SIG-M5 treated with dmso at 0.1 percent for 504 hours (cell line): ENCODE data around the gene IFITM2.

Experiments used
- DNase-seq: peaks from one replicate; lab custom pipeline; 2025; ENCODE audit not compliant: unreplicated experiment; lab: John Stamatoyannopoulos, UW

Gene IFITM2

GRCh38 chr11:307766-308708 lies at the start of gene IFITM2:
Gene IFITM2, plus strand, starts transcription at chr11:307816. Its CDS starts 377 bp downstream, at chr11:308193.
- DNase-seq = peak; percentile 83

- no peak for DNase-seq
These were observed 48.2 kb upstream of the IFITM2 start for GRCh38 chr11:259413-259812.

- DNase-seq = no peak
These were observed 46.0 kb upstream of the IFITM2 start for GRCh38 chr11:261624-262023.

DNA sequence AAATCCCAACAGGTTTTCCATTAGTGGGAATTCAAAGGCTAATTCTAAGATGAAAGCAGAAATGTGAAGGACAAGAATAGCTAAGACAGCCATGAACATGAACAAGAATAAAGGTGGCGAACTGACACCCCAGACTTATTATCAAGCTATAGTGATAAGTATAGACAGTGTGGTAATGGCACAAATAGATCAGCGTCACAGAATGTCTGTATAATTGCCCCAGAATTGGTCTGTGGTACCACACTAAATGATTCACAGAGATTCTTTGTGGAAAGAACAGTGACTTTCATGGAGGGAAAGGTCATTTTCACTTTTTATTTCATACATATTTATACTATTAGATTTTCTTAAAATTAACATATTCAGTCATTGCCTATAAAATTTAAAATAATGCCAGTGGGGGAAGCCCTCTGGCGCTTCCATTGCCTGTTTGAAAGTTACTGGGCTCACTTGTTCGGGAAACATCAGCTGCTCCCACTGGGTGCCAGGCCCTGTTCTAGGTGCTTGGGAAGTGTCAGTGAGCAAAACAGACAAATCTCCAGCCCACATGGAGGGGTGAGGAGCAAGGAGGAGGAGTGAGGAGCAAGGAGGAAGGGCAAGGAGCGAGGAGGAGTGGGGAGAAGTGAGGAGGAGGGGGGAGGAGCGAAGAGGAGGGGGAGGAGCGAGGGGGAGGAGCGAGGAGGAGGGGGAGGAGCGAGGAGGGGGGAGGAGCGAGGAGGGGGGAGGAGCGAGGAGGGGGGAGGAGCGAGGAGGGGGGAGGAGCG lies 40.8 kb upstream of the IFITM2 start:
- no peak for DNase-seq

DNA sequence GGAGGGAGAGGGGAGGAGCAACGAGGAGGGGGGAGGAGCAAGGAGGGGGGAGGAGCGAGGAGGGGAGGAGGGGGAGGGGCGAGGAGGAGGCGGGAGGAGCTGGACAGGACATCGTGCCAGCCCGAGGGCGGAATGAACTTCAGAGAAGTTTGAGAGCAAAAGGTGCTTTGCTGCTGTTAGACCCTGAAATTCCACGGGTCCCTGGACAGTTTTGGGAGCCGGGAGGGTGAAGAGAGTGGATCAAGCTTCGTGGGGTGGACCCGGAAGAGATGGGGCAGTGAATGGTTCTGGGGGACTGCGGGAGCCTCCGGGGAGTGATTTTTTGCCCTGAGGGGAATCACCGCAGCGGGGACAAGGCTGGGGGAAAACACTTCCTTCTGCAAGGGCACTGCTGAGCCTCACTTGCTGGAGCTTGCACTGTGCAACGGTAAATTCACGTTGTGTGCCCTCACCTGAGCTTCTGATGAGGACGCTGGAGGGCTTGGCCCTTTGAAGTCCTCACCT lies 40.1 kb upstream of the IFITM2 start:
- DNase-seq = no peak

GRCh38 chr11:268716-269145 lies 38.9 kb upstream of the IFITM2 start:
- peak; percentile 74 for DNase-seq

DNA sequence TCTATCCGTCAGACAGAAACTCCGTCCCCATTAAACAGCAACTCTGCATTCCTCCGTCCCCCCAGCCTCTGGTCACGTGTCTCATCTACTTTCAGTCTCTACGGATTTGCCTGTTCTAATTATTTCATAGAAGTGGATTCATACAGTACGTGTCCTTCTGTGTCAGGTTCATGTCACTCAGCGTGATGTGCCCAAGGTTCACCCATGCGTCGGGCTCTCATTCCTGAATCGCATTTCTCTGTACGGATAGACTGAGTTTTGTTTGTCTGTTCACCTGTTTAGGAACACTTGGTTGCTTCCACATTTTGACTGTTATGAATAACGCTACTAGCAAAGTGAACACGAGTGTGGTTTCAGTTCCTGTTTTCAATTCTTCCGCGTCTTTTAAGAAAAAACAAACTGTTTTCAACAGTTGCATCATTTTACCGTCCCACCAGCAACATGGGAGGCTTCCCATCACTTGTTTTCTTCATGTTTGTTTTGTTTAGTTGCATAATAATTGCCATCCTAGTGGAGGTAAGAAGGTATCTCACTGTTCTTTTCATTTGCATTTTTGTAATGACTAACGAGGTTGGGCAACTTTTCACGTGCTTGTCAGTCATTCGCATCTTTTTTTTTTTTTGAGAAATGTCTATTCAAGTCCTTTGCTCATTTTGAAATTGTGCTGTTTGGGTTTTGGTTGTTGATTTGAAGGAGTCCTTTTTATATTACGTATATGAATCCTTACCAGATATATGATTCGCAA lies 38.3 kb upstream of the IFITM2 start:
- peak; percentile 94 for DNase-seq

GRCh38 chr11:270451-271318 lies 36.9 kb upstream of the IFITM2 start:
- DNase-seq = no peak

DNA sequence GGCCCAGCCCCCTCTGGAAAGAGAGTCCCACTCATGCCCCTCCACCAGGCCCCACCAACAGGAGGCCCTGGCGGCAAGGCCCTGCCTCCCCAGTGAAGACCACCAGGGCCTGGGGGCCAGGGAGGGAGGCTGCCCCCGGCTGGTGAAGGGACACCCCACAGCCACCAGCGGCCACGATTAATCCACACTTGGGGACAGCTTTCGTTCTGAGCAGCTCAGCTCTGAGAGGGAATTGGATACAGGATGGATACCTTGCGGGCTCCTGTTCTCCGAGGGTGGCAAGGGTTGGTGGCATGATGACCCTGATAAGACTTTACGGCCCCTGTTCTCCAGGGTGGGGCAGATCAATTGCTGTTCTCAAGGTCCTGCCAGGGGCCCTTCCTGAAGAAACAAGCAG lies 36.3 kb upstream of the IFITM2 start:
- DNase-seq = no peak

GRCh38 chr11:272195-272930 lies 35.3 kb upstream of the IFITM2 start:
- no peak for DNase-seq

DNA sequence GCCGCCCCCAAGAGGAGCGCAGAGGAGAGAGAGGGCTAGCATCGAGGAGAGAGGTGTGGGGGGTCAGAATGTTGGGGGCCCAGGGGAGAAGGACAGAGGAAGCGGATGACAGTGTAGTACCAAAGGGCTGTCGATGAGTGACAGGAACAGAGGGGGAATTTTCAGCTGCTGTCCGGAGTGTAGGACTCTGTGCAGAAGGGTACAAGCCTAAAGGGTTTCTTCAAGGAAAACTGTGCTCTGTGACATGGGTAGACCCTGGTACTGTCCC lies 34.8 kb upstream of the IFITM2 start:
- no peak for DNase-seq

- no peak for DNase-seq
These were observed 31.4 kb upstream of the IFITM2 start for GRCh38 chr11:276219-276618.

GRCh38 chr11:278001-278951 lies 29.3 kb upstream of the IFITM2 start, which contains the start of gene NLRP6:
Gene NLRP6, plus strand, starts transcription at chr11:278407. Its CDS starts 163 bp downstream, at chr11:278570.
- DNase-seq = no peak

DNA sequence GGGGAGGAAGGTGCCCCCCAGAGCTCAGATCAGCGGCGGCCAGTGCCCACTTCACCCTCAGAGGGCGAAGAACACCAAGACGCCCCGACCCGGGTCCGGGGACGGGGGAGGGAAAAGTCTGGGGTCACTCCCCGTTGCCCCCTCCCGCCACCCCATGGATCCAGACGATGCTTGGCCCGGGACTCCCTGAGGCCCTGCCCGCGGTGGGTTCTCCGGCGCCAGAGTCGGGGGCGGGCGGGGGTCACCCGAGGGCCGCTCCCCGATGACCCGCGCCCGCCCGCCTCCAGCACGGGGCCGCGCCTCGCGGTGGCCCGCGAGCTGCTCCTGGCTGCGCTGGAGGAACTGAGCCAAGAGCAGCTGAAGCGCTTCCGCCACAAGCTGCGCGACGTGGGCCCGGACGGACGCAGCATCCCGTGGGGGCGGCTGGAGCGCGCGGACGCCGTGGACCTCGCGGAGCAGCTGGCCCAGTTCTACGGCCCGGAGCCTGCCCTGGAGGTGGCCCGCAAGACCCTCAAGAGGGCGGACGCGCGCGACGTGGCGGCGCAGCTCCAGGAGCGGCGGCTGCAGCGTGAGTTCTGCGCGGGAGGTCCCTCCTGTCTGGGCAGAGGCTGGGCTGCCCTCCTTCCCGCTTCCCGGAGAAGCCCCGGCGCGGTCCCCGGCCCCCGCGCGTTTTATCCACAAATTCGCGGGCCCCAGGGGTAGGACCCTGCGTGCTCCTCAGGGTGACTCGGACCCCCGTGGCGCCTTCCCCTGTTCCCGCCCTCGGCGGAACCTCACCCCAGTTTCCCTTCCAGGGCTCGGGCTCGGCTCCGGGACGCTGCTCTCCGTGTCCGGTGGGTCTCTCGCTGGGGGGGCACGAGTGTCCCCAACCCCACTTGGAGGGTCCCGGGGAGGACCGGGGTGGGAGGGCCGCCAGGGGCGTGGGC lies 28.3 kb upstream of the IFITM2 start:
- DNase-seq = no peak

- peak; percentile 49 for DNase-seq
These were observed 27.5 kb upstream of the IFITM2 start for GRCh38 chr11:279966-280705.

GRCh38 chr11:280706-281485 lies 26.7 kb upstream of the IFITM2 start:
- DNase-seq = no peak
